ENCODE results near the gene DAZAP1.
A peak's percentile ranks its signal among the peaks of the same experiment; 100 is the strongest.

Gene DAZAP1

GRCh38 chr19:1394252-1395193, 12.9 kb upstream of the DAZAP1 start:
- DNase-seq: no peak

DNA sequence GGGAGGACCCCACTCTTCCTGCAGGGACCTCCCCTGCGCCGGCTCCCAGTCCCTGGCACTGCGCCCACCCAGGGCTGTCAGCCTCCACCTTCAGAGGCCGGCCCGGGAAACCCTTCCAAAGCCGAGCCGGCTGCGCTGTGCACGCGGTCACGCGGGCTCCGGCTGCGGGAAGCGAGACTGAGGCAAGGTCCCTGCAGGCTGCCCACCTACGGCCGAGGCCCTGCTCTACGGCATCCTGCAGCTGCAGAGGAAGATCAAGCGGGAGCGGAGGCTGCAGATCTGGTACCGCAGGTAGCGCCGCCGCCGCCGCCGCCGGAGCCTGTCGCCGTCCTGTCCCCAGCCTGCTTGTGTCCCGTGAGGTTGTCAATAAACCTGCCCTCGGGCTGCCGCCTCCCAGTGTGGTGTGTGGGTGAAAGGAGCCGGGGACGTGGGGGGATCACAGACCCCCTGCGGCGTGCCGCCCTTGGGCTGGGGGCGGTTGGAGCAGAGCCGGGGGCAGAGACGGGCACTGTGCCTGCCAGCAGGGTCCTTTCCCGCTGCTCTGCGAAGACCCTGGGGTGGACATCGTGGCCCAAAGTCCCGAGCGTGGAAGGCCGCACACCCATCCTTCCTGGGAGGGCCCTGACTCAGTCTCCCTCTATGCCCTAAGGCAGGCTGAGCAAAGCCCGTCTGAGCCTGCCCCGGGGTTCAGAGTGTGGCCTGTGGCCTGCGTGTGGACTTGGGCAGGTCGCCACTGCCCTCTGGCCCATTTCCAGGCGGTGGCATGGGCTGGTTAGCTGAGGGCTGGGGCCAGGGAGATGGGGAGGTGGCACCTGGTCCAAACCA, 12.0 kb upstream of the DAZAP1 start:
- no peak for DNase-seq

DNA sequence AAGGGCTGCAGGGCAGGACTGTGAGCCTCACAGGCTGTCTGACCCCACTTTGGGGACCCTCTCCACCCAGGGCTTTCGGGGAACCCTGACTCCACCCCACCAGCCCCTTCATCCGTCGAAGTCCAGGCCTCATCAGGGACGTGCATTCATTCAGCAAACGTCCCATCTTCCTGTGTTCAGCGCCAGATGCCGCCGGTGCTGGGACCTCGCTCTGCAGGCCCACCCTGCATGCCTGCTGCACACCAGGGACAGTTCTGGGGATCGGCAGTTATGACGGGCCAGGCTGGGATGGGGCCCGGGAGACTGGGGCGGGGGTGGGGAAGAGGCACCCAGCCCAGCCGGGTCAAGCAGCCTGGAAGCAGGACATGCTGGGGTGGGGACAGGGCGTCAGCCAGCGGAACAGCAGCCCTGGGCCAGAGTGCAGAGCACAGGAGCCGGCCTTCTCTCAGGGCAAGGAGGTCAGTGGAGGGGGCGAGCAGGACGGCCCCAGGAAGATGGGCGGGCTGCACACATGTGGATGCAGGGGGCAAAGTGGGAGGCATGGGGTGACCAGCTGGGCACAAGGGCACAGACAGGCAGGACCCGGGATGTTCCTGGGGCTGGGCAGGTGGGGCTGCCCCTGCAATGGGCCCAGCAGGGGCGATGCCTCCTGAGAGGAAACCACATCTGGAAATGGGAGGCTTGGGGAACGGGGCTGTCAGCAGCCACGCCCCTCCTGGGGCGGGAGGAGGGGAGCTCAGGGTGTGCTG, 11.2 kb upstream of the DAZAP1 start:
- no peak for DNase-seq

DNA sequence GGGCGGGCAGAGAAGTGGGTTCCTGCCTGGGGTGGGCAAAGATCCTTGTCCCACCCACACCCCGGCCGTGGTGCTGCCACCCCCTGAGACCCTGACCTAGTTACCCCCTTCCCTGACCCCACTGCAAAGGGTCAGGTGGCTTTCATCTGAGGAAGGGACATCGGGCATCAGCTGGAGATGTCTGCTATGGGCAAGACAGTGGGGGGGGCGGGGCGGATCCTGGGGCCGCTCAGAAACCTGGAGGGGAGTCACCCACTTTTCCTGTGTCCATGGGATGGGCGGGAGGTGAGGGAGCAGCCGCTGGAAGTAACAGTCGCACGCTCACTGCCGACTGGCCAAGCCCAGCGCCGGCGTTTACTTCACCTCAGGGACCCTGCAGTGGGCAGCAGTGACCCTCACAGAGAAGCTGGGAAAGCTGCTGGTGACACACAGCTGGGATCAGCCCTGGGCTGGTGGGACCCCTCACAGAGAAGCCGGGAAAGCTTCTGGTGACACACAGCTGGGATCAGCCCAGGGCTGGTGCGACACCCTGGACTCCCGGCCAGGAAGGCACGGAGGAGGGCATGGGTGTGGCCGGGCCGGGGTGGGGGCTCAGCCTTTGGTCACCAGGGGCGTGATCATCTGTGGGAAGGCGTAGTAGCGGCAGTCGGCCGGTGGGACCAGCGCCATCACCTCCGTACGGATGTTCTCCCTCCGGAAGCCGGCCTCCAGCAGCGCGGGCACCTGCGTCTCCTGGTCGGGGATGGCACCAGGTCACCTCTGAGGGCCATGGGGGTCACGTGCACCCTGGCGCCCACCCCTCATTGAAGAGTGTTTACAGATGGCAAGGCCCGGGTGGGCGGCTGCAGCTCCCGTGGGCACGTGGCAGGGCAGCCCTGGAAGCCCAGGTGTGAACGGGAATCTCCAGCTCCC, 10.4 kb upstream of the DAZAP1 start:
- DNase-seq: no peak

- no peak for DNase-seq
These were observed 9.5 kb upstream of the DAZAP1 start for GRCh38 chr19:1397838-1398237.

DNA sequence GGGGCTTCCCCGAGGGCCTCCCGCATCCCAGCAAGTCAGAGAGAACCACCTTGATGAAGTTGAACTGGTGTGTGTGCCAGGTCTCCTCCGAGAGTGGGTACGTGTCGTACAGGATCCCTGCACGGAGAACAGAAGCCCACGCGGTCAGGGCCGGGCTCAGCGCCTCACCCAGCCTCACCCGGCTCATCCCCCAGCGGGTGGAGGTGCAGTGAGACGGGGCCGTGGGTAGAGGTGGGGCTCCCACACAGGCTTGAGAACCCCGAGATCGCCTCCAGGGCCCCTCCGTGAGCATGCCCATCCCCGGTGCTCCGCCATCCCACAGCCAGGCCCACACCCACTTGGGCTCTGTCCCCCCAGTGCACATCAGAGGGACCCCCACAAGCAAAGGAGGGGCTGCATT, 8.3 kb upstream of the DAZAP1 start:
- no peak for DNase-seq

DNA sequence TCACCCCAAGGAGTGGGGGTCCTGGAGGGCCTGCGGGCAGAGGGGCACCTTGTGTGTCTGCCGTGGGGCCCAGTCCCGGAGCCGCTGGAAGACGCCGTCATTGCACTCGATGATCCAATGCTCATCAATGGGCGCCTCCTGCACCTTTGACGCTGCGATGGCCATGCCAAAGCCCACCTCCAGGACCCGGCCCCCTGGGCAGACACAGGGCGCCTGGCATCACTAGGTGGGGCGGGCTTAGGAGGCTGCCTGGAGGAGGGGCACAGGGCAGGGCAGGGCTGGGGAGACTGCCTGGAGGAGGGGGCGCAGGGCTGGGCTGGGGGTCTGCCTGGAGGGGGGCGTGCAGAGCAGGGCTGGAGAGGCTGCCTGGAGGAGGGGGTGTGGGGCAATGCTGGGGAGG, 7.6 kb upstream of the DAZAP1 start:
- no peak for DNase-seq

- DNase-seq: no peak
These were observed 6.9 kb upstream of the DAZAP1 start for GRCh38 chr19:1400281-1401137.

GRCh38 chr19:1401138-1401888, 6.1 kb upstream of the DAZAP1 start, which contains the start of gene GAMT:
Gene GAMT (minus strand): TSS chr19:1401542. CDS start chr19:1401476, 66 bp downstream.
- DNase-seq: peak; percentile 72

DNA sequence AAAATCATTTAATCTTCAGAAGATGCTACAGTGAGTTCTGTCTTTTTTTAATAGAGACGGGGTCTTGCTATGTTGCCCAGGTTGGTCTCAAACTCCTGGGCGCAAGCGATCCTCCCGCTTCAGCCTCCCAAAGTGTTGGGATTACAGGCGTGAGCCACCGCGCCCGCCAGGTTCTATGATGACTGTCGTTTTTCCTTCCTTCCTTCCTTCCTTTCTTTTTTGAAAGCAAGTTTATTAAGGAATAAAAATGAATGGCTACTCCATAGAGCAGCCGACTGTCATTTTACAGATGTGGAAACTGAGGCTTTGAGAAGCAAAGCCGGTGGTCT, 5.5 kb upstream of the DAZAP1 start:
- DNase-seq: no peak

GRCh38 chr19:1402411-1403070, 4.8 kb upstream of the DAZAP1 start:
- no peak for DNase-seq

GRCh38 chr19:1406774-1407527, 435 bp upstream of the DAZAP1 start:
- DNase-seq: peak; percentile 99

- peak; percentile 70 for DNase-seq
These were observed 1.2 kb downstream of the DAZAP1 start for GRCh38 chr19:1408300-1409203.

DNA sequence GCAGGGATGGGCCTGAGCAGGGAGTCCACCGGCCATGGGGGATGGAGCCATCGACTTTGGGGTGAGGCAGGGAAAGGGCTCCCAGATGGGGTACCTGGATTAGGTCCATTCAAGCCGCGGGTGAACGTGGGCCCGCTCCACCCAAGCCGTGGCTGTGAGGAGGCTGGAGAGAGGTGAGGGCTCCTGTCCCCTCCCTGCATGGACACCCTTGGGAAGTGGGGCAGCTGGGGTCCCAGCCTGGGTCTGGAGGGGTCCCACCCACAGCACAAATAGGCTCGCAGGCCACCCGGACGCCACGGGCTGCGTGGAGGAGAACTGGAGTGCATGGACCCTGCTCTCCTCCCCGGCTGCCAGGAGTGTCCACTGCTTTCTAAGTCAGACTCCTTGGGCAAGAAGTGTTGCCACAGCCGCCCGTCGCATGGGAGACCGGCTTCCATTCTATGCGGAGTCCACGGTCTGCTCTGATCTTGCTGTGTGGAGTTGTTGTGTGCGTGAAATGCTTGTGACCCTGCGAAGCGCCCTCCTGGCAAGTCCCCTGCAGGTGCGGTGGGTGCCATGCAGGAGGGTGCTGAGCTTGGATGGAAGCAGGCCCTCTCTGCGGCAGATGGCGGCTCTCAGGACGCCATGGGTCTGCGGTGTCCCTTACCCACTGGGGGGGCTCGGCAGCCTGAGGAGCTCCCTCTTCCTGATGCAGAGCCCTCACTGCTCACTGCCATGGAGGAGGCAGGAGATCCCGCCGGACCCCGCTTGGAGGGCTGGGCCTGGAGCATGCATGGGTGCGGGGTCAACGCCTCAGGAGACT, 2.0 kb downstream of the DAZAP1 start:
- no peak for DNase-seq

GRCh38 chr19:1410136-1410786, 2.9 kb downstream of the DAZAP1 start:
- peak; percentile 64 for DNase-seq

DNA sequence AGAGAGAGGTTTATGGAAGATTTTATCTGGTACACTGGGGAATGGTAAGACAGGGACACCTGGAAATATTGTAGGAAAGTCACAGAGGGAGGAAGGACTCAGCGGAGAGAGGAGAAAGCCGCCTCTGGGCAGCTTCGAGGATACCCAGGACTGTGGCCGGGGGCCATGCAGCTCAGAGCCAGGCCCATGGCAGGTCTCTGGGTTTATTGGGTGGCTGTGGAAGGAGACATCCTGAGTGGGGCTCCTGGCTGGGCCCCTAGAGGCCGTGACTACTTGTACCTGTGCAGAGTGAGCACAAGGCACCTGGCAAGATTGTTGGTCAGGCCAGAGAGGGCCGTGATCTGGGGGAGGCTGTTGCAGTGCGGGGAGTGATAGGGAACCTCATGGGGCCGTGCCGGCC, 3.4 kb downstream of the DAZAP1 start:
- DNase-seq: no peak

All from stimulated activated CD8-positive, alpha-beta memory T cell treated with anti-CD3 and anti-CD28 coated beads, Interleukin-4, amount 100 ng/mL, for 48 hours (primary cell).